ENCODE measurements around the gene ZNF831. TPM values are rescaled to one million over a fixed set of nuclear protein-coding genes. Genes with fewer than 3 reads are reported as not detected.

Gene ZNF831
- total RNA-seq, 1 donor from 2014 or later: not detected

DNA sequence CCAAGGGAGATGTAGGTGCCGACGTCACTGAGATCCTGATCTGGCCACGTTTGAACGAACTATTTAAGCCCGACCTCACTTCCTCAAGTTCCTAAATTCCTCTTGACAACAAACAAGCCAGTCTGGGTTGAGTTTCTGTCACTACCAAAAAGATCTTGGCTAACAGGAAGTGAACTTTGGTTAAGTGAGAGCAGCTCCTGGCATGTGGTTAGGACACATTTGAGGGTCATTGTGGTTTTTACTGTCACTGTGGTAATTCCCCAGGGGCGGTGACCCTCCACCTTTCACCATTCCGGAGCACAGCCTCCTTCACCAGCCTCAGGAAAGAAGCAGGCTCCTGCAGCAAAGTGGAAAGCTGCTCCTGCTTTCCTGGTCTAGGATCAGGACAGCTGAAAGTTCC lies 43.1 kb upstream of the ZNF831 start:
- H3K9me3 ChIP-seq (ENCODE audit: insufficient read depth, low read depth, low read length): peaks cover 7% of the 10 kb centered on the region
- FAIRE-seq: no peak
- no peak overlapping the region for H3K9ac ChIP-seq (ENCODE audit: low read length)
- peaks cover 49% of the 10 kb centered on the region for H3K27me3 Mint-ChIP-seq (ENCODE audit: low read depth, unreplicated experiment)
- H3K4me3 ChIP-seq (ENCODE audit: insufficient read depth, low read depth, low read length): no peak overlapping the region
- H3K27ac ChIP-seq (ENCODE audit: low read depth, low read length): no peak overlapping the region
- H3K36me3 ChIP-seq (ENCODE audit: insufficient read depth, low read length): no peaks in the 10 kb centered on the region
- DNase-seq (ENCODE audit: low read depth): no peak
- no peaks in the 10 kb centered on the region for H3K79me2 ChIP-seq (ENCODE audit: insufficient read depth, low read length)
- H3K4me1 ChIP-seq (ENCODE audit: insufficient read depth, low read length): no peaks in the 10 kb centered on the region
- H3K27me3 ChIP-seq (ENCODE audit: insufficient read depth, low read length): no peaks in the 10 kb centered on the region
- no peak for TF ChIP-seq EZH2 (IDR thresholded peaks at IDR 0.05; ENCODE audit: insufficient read depth, low read length)
- no peak for TF ChIP-seq CTCF (IDR thresholded peaks at IDR 0.05; ENCODE audit: insufficient read depth, low read depth, low read length)
- peaks cover 2% of the 10 kb centered on the region for H3K4me1 Mint-ChIP-seq (ENCODE audit: low read depth, unreplicated experiment)
- no peaks in the 10 kb centered on the region for H3K36me3 Mint-ChIP-seq (ENCODE audit: low read depth, unreplicated experiment)
- H3K27ac Mint-ChIP-seq (ENCODE audit: unreplicated experiment): no peak overlapping the region
- no peaks in the 10 kb centered on the region for H4K20me1 ChIP-seq (ENCODE audit: insufficient read depth, low read length)
- H2AFZ ChIP-seq (ENCODE audit: low read depth, low read length): no peak overlapping the region
- no peak overlapping the region for H3K4me2 ChIP-seq (ENCODE audit: low read length)
- H3K9me3 Mint-ChIP-seq (ENCODE audit: unreplicated experiment): peaks cover 11% of the 10 kb centered on the region
- H3K4me3 Mint-ChIP-seq (ENCODE audit: unreplicated experiment): no peak overlapping the region

DNA sequence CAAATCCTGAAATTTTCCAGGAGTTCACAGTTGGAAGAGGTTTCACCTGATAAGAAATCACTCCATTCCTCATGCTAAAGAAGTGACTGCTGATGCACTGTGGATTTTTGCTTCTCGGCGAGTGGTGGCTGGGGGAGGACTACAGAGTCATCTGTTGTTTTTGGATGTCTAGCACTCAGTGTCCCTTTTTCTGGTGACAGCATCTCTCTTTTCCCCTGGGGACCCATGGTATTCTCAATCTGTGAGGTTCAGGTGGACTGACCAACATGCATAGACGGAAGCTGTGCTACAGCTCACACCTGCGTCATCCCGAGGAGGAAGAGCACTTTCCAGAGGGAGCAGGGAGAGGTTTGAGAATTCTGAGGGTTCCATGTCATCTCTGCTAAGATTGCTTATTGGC lies 42.7 kb upstream of the ZNF831 start:
- H3K4me1 ChIP-seq (ENCODE audit: insufficient read depth, low read length): no peaks in the 10 kb centered on the region
- no peaks in the 10 kb centered on the region for H4K20me1 ChIP-seq (ENCODE audit: insufficient read depth, low read length)
- H3K36me3 ChIP-seq (ENCODE audit: insufficient read depth, low read length): no peaks in the 10 kb centered on the region
- no peak for DNase-seq (ENCODE audit: low read depth)
- Mint-ChIP-seq H3K36me3 (ENCODE audit: low read depth, unreplicated experiment) (no peaks in the 10 kb centered on the region), H3K27ac (ENCODE audit: unreplicated experiment) (no peak overlapping the region), H3K9me3 (ENCODE audit: unreplicated experiment) (peaks cover 11% of the 10 kb centered on the region), H3K4me1 (ENCODE audit: low read depth, unreplicated experiment) (peaks cover 2% of the 10 kb centered on the region), H3K4me3 (ENCODE audit: unreplicated experiment) (no peak overlapping the region), H3K27me3 (ENCODE audit: low read depth, unreplicated experiment) (peaks cover 49% of the 10 kb centered on the region)
- no peak for FAIRE-seq
- no peak overlapping the region for H3K4me2 ChIP-seq (ENCODE audit: low read length)
- H3K27me3 ChIP-seq (ENCODE audit: insufficient read depth, low read length): no peaks in the 10 kb centered on the region
- H3K9ac ChIP-seq (ENCODE audit: low read length): no peak overlapping the region
- no peak overlapping the region for H3K27ac ChIP-seq (ENCODE audit: low read depth, low read length)
- H3K4me3 ChIP-seq (ENCODE audit: insufficient read depth, low read depth, low read length): no peak overlapping the region
- peaks cover 7% of the 10 kb centered on the region for H3K9me3 ChIP-seq (ENCODE audit: insufficient read depth, low read depth, low read length)
- no peak overlapping the region for H2AFZ ChIP-seq (ENCODE audit: low read depth, low read length)
- no peaks in the 10 kb centered on the region for H3K79me2 ChIP-seq (ENCODE audit: insufficient read depth, low read length)
- TF ChIP-seq EZH2 (IDR thresholded peaks at IDR 0.05; ENCODE audit: insufficient read depth, low read length) (no peak), CTCF (IDR thresholded peaks at IDR 0.05; ENCODE audit: insufficient read depth, low read depth, low read length) (no peak)

DNA sequence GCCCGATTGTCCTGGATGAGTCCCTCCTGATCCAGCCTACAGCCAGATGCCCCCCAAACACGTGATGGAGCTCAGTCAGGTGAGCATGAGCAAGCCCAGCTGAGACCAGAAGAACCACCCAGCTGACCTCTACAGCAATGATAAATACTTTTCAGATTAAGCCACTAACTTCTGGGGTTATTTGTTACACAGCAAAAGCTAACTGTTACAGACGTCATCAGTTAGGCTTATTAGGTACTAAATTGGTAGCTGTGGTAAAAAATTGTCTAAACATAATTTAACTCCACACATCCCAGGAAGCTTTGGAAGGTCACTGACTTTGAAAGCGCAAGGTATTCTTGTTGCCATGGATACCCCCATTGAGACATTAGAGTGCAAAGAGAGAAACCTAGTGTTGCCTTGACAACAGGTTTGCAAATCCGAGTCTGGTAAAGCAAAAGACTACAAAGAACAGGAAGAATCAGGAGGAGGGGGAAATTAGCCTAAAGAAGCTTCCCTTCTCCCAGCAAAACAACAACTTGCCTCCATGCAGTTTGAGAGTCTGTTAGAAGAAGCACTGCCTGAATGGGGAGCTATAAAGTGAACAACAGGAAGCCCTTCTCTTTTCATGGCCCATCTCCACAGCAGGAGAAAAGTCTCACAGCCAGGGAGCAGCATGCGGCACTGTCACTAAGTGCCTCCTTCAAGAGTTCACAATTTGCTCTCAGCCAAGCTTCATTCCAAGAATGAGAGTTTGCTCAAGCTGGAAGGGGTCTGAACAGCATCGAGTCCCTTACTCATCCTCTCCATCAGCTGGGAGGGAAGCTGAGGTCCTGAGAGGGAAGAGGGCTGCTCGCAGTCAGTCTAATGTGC lies 41.7 kb upstream of the ZNF831 start:
- Mint-ChIP-seq H3K4me3 (ENCODE audit: unreplicated experiment) (no peak overlapping the region), H3K4me1 (ENCODE audit: low read depth, unreplicated experiment) (peaks cover 2% of the 10 kb centered on the region), H3K9me3 (ENCODE audit: unreplicated experiment) (peaks cover 11% of the 10 kb centered on the region), H3K27me3 (ENCODE audit: low read depth, unreplicated experiment) (peaks cover 52% of the 10 kb centered on the region), H3K27ac (ENCODE audit: unreplicated experiment) (no peak overlapping the region), H3K36me3 (ENCODE audit: low read depth, unreplicated experiment) (no peaks in the 10 kb centered on the region)
- Histone ChIP-seq H3K27ac (ENCODE audit: low read depth, low read length) (no peak overlapping the region), H3K9ac (ENCODE audit: low read length) (no peak overlapping the region), H3K4me3 (ENCODE audit: insufficient read depth, low read depth, low read length) (no peak overlapping the region), H3K36me3 (ENCODE audit: insufficient read depth, low read length) (no peaks in the 10 kb centered on the region), H3K79me2 (ENCODE audit: insufficient read depth, low read length) (no peaks in the 10 kb centered on the region), H4K20me1 (ENCODE audit: insufficient read depth, low read length) (no peaks in the 10 kb centered on the region), H3K4me2 (ENCODE audit: low read length) (no peak overlapping the region), H3K4me1 (ENCODE audit: insufficient read depth, low read length) (no peaks in the 10 kb centered on the region), H2AFZ (ENCODE audit: low read depth, low read length) (no peak overlapping the region), H3K9me3 (ENCODE audit: insufficient read depth, low read depth, low read length) (no peaks in the 10 kb centered on the region), H3K27me3 (ENCODE audit: insufficient read depth, low read length) (no peaks in the 10 kb centered on the region)
- no peak for FAIRE-seq
- no peak for DNase-seq (ENCODE audit: low read depth)
- TF ChIP-seq EZH2 (IDR thresholded peaks at IDR 0.05; ENCODE audit: insufficient read depth, low read length) (no peak), CTCF (IDR thresholded peaks at IDR 0.05; ENCODE audit: insufficient read depth, low read depth, low read length) (no peak)

Measured in astrocyte (in vitro differentiated cells and primary cell).